ENCODE results near the gene ZNF346.

Gene ZNF346

GRCh38 chr5:177065491-177065890 lies 43.0 kb downstream of the ZNF346 start:
- in situ Hi-C loops (cut with MboI; ENCODE audit: low sequenced_read_pairs), result no loop called here

- in situ Hi-C loops (cut with MboI; ENCODE audit: low sequenced_read_pairs), result no loop called here
These were observed 43.7 kb downstream of the ZNF346 start for GRCh38 chr5:177066224-177066623.

- in situ Hi-C loops (cut with MboI; ENCODE audit: low sequenced_read_pairs), result no loop called here
These were observed 45.0 kb downstream of the ZNF346 start for GRCh38 chr5:177067503-177067902.

DNA sequence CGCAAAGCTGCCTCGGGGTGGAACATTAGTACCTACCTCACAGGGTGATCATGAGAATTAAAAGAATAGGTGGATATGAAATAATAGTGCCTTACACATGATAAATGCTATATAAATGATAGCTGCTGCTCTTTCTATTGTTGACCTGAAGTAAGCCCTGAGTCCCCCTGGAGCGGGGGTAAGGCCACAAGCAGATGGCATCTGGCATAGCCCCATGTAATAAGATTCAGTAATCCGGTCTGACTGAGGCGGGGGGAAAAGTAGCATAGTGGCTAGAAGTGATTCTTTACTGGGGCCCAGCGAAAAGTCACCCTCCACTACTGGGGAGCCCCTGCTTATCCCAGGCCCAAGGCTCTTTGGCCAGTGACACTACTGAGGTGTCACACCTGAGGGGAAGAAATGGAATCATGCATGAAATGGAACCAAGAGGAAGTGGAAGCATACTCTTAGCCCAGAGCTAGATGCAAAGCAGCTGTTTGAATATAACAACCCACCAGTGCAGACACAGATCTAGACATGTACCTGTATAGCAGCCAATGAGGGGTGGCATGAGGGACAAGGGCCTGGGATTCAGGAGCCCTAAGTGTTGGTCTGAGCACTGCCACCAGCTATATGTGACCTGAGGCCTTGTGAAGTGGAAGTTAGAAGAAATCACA lies 48.2 kb downstream of the ZNF346 start:
- in situ Hi-C loops (cut with MboI; ENCODE audit: low sequenced_read_pairs), result no loop called here

- in situ Hi-C loops (cut with MboI; ENCODE audit: low sequenced_read_pairs), result no loop called here
These were observed 49.3 kb downstream of the ZNF346 start for GRCh38 chr5:177071666-177072385.

GRCh38 chr5:177077335-177077734 lies 54.8 kb downstream of the ZNF346 start:
- in situ Hi-C loops (cut with MboI; ENCODE audit: low sequenced_read_pairs), result no loop called here

- in situ Hi-C loops (cut with MboI; ENCODE audit: low sequenced_read_pairs), result no loop called here
These were observed 57.1 kb downstream of the ZNF346 start for GRCh38 chr5:177079606-177080005.

GRCh38 chr5:177080265-177080664 lies 57.8 kb downstream of the ZNF346 start:
- in situ Hi-C loops (cut with MboI; ENCODE audit: low sequenced_read_pairs), result no loop called here

DNA sequence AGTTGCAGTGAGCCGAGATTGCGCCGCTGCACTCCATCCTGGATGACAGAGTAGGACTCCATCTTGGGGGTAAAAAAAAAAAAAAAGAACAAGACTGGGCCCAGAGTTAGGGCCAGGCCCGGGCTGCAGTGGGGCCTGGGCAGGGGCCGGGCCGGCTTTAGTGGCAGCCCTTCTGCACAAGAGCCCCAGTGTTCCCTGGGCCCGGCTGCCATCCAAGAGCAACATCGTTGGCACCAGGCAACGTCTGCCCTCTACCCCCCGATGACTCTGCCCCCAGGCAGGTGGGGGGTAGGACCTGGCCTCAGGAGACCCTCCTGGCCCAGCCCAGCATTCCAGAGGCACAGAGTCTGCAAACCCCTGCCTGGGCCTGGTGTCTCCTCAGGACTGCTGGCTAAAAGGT lies 59.4 kb downstream of the ZNF346 start:
- in situ Hi-C loops (cut with MboI; ENCODE audit: low sequenced_read_pairs), result no loop called here

- in situ Hi-C loops (cut with MboI; ENCODE audit: low sequenced_read_pairs), result no loop called here
These were observed 60.9 kb downstream of the ZNF346 start for GRCh38 chr5:177083357-177083756.

DNA sequence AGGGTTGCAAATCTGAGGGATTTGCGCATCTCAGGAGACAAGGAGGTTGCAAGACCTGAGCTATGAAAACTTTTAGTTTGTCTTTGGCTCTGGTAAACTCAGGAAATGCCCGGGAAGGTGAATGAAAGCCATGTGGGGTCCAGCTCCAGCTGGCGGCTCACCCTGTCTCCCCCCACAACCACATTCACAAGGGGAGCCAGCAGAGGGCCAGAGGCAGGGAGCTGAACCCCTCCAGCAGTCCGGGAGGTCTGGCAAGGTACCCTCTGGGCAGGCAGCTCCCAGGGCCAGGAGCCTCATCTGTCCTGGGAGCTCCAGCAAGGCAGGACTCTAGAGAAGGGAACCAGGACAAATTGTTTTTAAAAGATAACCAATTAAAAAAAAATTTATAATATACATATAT lies 61.7 kb downstream of the ZNF346 start:
- in situ Hi-C loops (cut with MboI; ENCODE audit: low sequenced_read_pairs), result no loop called here

- in situ Hi-C loops (cut with MboI; ENCODE audit: low sequenced_read_pairs), result no loop called here
These were observed 63.6 kb downstream of the ZNF346 start for GRCh38 chr5:177085985-177086653.

- in situ Hi-C loops (cut with MboI; ENCODE audit: low sequenced_read_pairs), result no loop called here
These were observed 64.3 kb downstream of the ZNF346 start, which contains the start of gene FGFR4 for GRCh38 chr5:177086654-177087397. FGFR4 (plus strand) TSS chr5:177086915; CDS start chr5:177089603, 2,688 bp downstream.

DNA sequence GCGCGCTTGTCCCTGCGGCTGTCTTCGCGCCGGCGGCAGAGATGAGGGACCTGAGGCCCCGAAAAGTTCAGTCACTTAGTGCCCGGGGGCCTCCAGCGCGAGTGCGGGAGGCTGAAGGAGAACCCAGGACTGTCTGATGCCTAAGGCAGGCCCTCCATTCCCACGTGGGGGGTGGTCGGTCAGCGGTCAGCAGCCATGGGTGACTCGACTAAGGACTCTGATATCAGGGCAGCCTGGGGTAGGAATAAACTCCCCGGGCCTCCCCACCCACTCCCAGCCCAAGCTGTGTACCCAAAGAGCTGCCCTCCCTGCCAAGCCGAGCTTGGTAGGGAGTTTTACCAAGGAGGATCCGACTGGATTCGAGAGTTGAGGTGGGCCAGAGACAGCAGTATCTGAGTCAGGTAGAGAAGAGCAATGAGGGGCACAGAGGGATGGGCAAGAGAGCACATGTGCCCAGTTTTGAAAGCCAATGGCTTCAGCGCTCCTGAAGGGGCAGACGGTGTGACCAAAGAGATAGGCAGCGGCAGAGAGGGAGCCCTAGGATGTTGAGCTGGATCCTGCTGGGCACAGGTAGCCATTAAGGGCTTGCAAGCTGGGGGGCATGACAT lies 65.0 kb downstream of the ZNF346 start:
- in situ Hi-C loops (cut with MboI; ENCODE audit: low sequenced_read_pairs), result no loop called here

- in situ Hi-C loops (cut with MboI; ENCODE audit: low sequenced_read_pairs), result no loop called here
These were observed 66.6 kb downstream of the ZNF346 start for GRCh38 chr5:177089127-177089526.

GRCh38 chr5:177089825-177090641 lies 67.5 kb downstream of the ZNF346 start:
- in situ Hi-C loops (cut with MboI; ENCODE audit: low sequenced_read_pairs), result no loop called here

DNA sequence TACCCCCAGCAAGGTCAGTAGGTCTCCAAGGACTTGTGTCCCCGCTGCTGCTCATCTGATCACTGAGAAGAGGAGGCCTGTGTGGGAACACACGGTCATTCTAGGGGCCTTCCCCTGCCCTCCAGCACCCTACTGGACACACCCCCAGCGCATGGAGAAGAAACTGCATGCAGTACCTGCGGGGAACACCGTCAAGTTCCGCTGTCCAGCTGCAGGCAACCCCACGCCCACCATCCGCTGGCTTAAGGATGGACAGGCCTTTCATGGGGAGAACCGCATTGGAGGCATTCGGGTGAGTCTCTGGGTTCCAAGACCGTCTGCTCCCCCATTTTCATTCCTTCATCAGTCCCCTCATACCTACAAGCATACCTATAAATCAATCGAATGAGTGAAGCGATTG lies 68.3 kb downstream of the ZNF346 start:
- in situ Hi-C loops (cut with MboI; ENCODE audit: low sequenced_read_pairs), result no loop called here

DNA sequence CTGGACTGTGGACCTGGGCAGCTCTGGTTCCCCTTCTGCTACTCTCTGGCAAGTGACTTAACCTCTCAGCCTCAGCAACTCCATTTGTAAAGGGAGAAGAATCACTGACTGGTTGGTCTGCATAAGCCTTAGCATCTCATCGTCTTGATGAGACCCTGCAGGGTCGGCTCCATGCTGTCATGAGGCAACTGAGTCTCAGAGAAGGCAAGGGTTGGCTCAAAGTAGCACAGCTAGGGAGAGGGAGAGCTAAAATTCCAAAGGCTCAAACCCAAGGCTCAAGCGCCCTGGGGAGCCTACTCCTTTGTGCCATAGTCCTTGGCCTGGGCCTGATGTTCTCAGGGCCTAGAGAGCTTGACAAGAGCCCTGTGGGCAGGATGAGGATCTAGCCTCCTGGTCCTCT lies 68.7 kb downstream of the ZNF346 start:
- in situ Hi-C loops (cut with MboI; ENCODE audit: low sequenced_read_pairs), result no loop called here

DNA sequence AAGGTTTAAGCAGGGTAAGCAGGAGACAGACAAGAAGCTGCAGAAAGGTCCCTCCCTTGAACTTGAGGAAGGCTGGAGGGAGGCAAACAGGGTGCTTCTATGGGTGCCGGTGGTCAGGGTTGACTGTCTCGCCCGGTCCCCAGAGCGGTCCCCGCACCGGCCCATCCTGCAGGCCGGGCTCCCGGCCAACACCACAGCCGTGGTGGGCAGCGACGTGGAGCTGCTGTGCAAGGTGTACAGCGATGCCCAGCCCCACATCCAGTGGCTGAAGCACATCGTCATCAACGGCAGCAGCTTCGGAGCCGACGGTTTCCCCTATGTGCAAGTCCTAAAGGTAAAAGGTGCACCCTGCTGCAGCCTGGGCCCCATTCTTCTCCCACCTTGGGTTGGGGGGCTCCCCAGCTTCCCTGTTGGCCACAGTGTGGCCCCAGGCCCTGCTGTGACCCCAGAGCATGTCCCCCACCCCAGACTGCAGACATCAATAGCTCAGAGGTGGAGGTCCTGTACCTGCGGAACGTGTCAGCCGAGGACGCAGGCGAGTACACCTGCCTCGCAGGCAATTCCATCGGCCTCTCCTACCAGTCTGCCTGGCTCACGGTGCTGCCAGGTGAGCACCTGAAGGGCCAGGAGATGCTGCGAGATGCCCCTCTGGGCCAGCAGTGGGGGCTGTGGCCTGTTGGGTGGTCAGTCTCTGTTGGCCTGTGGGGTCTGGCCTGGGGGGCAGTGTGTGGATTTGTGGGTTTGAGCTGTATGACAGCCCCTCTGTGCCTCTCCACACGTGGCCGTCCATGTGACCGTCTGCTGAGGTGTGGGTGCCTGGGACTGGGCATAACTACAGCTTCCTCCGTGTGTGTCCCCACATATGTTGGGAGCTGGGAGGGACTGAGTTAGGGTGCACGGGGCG lies 69.9 kb downstream of the ZNF346 start:
- in situ Hi-C loops (cut with MboI; ENCODE audit: low sequenced_read_pairs), result no loop called here

All from hTERT RPE-1 (cell line).